ENCODE measurements around the gene KRT2.

The KRT2 gene

GRCh38 chr12:52662093-52662917 lies 10.3 kb upstream of the KRT2 start:
- Histone ChIP-seq H3K4me2 (no peak overlapping the region), H4K20me1 (ENCODE audit: insufficient read depth) (no peaks in the 10 kb centered on the region), H3K27ac (no peak overlapping the region), H3K4me3 (IDR thresholded peaks at IDR 0.05; ENCODE audit: insufficient read depth, low read depth, low read length) (no peak overlapping the region), H3K27me3 (ENCODE audit: insufficient read depth, low read depth) (peaks cover 21% of the 10 kb centered on the region; the same call in 1 of the 2 replicates), H3K79me2 (ENCODE audit: insufficient read depth, low read depth) (no peaks in the 10 kb centered on the region), H3K36me3 (ENCODE audit: insufficient read depth) (no peaks in the 10 kb centered on the region), H3K9ac (no peak overlapping the region), H2AFZ (ENCODE audit: low read depth) (no peak overlapping the region), H3K4me1 (ENCODE audit: low read depth, poor library complexity, severe bottlenecking) (no peaks in the 10 kb centered on the region)
- TF ChIP-seq, protein P1, sequence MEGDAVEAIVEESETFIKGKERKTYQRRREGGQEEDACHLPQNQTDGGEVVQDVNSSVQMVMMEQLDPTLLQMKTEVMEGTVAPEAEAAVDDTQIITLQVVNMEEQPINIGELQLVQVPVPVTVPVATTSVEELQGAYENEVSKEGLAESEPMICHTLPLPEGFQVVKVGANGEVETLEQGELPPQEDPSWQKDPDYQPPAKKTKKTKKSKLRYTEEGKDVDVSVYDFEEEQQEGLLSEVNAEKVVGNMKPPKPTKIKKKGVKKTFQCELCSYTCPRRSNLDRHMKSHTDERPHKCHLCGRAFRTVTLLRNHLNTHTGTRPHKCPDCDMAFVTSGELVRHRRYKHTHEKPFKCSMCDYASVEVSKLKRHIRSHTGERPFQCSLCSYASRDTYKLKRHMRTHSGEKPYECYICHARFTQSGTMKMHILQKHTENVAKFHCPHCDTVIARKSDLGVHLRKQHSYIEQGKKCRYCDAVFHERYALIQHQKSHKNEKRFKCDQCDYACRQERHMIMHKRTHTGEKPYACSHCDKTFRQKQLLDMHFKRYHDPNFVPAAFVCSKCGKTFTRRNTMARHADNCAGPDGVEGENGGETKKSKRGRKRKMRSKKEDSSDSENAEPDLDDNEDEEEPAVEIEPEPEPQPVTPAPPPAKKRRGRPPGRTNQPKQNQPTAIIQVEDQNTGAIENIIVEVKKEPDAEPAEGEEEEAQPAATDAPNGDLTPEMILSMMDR (conservative IDR thresholded peaks at IDR 0.05; ENCODE audit: low read depth, low read length): no peak

- Histone ChIP-seq H3K27me3 (ENCODE audit: insufficient read depth, low read depth) (peaks cover 21% of the 10 kb centered on the region; the same call in 1 of the 2 replicates), H4K20me1 (ENCODE audit: insufficient read depth) (no peaks in the 10 kb centered on the region), H3K36me3 (ENCODE audit: insufficient read depth) (no peaks in the 10 kb centered on the region), H3K4me3 (IDR thresholded peaks at IDR 0.05; ENCODE audit: insufficient read depth, low read depth, low read length) (no peak overlapping the region), H3K4me1 (ENCODE audit: low read depth, poor library complexity, severe bottlenecking) (no peaks in the 10 kb centered on the region), H3K27ac (no peak overlapping the region), H3K9ac (no peak overlapping the region), H3K79me2 (ENCODE audit: insufficient read depth, low read depth) (no peaks in the 10 kb centered on the region), H2AFZ (ENCODE audit: low read depth) (no peak overlapping the region), H3K4me2 (no peak overlapping the region)
- TF ChIP-seq, protein P1 (conservative IDR thresholded peaks at IDR 0.05; ENCODE audit: low read depth, low read length): no peak
Measured at GRCh38 chr12:52661668-52662067, 9.7 kb upstream of the KRT2 start.

- TF ChIP-seq, protein P1 (conservative IDR thresholded peaks at IDR 0.05; ENCODE audit: low read depth, low read length): no peak
- H3K36me3 ChIP-seq (ENCODE audit: insufficient read depth): no peaks in the 10 kb centered on the region
- no peak overlapping the region for H3K4me2 ChIP-seq
- no peak overlapping the region for H3K27ac ChIP-seq
- no peak overlapping the region for H3K9ac ChIP-seq
- H3K27me3 ChIP-seq (ENCODE audit: insufficient read depth, low read depth): peaks cover 15% of the 10 kb centered on the region; the same call in 1 of the 2 replicates
- H4K20me1 ChIP-seq (ENCODE audit: insufficient read depth): no peaks in the 10 kb centered on the region
- H3K4me3 ChIP-seq (IDR thresholded peaks at IDR 0.05; ENCODE audit: insufficient read depth, low read depth, low read length): no peak overlapping the region
- no peaks in the 10 kb centered on the region for H3K4me1 ChIP-seq (ENCODE audit: low read depth, poor library complexity, severe bottlenecking)
- H2AFZ ChIP-seq (ENCODE audit: low read depth): no peak overlapping the region
- H3K79me2 ChIP-seq (ENCODE audit: insufficient read depth, low read depth): no peaks in the 10 kb centered on the region
Measured at GRCh38 chr12:52660934-52661499, 9.0 kb upstream of the KRT2 start.

DNA sequence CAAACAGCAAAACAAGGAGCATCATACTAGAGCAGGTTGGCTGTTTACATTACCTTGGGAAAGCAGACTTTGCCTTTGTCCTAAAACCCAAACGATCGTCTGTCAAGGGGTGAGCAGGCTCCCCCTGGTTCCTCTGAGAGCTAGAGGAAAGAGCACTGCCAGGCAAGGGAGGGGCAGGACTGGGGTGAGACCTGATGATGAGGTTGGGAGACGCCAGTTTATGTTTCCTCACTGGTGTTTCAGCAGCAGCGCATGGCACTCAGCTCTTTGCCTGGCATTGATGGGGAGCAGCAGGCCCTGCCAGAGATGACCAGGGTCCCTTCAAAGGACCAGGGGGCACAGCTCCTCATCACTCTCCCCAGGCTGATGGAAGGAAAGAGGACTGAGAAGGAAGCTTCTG lies 7.9 kb upstream of the KRT2 start:
- Histone ChIP-seq H3K4me1 (ENCODE audit: low read depth, poor library complexity, severe bottlenecking) (no peaks in the 10 kb centered on the region), H3K4me2 (no peak overlapping the region), H4K20me1 (ENCODE audit: insufficient read depth) (no peaks in the 10 kb centered on the region), H3K36me3 (ENCODE audit: insufficient read depth) (no peaks in the 10 kb centered on the region), H3K79me2 (ENCODE audit: insufficient read depth, low read depth) (no peaks in the 10 kb centered on the region), H3K27me3 (ENCODE audit: insufficient read depth, low read depth) (peaks cover 11% of the 10 kb centered on the region), H3K4me3 (IDR thresholded peaks at IDR 0.05; ENCODE audit: insufficient read depth, low read depth, low read length) (no peak overlapping the region), H3K27ac (no peak overlapping the region), H3K9ac (no peak overlapping the region), H2AFZ (ENCODE audit: low read depth) (no peak overlapping the region)
- TF ChIP-seq, protein P1 (conservative IDR thresholded peaks at IDR 0.05; ENCODE audit: low read depth, low read length): no peak

All from KMS-11 (cell line).